ENCODE data around the gene GNAO1.

The GNAO1 gene

GRCh38 chr16:56360117-56361008 is 169.1 kb downstream of the GNAO1 start:
- CTCF ChIA-PET = interaction anchor here (1.2 kb wide), 1 partner anchor 12 kb away, joined by 3 read pairs; no protein-coding TSS in a partner anchor
- no peaks in the 10 kb centered on the region for H3K27me3 Mint-ChIP-seq
- DNase-seq = no peak
- no peaks in the 10 kb centered on the region for H3K9me3 Mint-ChIP-seq
- peaks cover 40% of the 10 kb centered on the region for H3K4me1 Mint-ChIP-seq
- H3K4me3 Mint-ChIP-seq = no peak overlapping the region
- no peak overlapping the region for H3K27ac Mint-ChIP-seq
- peaks cover 11% of the 10 kb centered on the region for H3K36me3 Mint-ChIP-seq

GRCh38 chr16:56362057-56362655 is 170.9 kb downstream of the GNAO1 start:
- no peaks in the 10 kb centered on the region for H3K9me3 Mint-ChIP-seq
- no peak for DNase-seq
- peaks cover 25% of the 10 kb centered on the region for H3K4me1 Mint-ChIP-seq
- no peak overlapping the region for H3K27ac Mint-ChIP-seq
- H3K36me3 Mint-ChIP-seq = peaks cover 13% of the 10 kb centered on the region
- H3K27me3 Mint-ChIP-seq = no peaks in the 10 kb centered on the region
- CTCF ChIA-PET = interaction anchor here (1.2 kb wide), 1 partner anchor 10 kb away, joined by 3 read pairs; no protein-coding TSS in a partner anchor
- H3K4me3 Mint-ChIP-seq = no peak overlapping the region

- CTCF ChIA-PET = no interaction called here
- no peak for DNase-seq
- no peaks in the 10 kb centered on the region for H3K9me3 Mint-ChIP-seq
- H3K27ac Mint-ChIP-seq = no peak overlapping the region
- H3K4me3 Mint-ChIP-seq = no peak overlapping the region
- H3K4me1 Mint-ChIP-seq = peaks cover 20% of the 10 kb centered on the region
- no peaks in the 10 kb centered on the region for H3K27me3 Mint-ChIP-seq
- H3K36me3 Mint-ChIP-seq = peaks cover 13% of the 10 kb centered on the region
Measured at GRCh38 chr16:56362706-56363105, 171.4 kb downstream of the GNAO1 start.

DNA sequence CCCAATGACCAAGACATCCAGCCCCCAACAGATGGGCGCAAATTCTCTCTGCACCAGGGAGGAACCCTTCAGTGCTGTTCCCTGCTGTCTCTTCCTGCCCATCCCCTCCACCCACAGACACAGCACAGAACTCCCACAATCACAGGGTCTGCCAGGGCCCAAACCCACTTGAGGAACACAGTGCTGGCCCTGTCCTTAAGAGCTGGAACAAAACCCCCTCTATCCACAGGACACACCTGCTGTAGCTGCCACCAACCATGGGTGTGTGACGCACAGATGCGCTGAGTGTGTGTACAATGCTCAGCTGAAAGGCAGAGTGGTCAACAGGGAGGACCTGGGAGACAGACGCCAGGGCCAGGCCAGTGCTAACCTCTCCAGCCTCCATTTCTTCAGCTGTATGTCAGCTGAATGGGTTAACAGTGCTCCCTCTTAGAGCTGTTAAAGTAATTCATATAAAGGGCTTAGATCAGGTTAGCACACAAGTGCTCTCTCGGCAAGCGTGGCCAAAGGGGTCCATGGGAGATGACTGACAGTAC is 172.0 kb downstream of the GNAO1 start:
- peaks cover 13% of the 10 kb centered on the region for H3K36me3 Mint-ChIP-seq
- DNase-seq = no peak

GRCh38 chr16:56363781-56364565 is 172.7 kb downstream of the GNAO1 start:
- Mint-ChIP-seq H3K4me1 (peaks cover 12% of the 10 kb centered on the region), H3K27ac (no peak overlapping the region), H3K27me3 (no peaks in the 10 kb centered on the region), H3K9me3 (no peaks in the 10 kb centered on the region), H3K4me3 (no peak overlapping the region), H3K36me3 (peaks cover 19% of the 10 kb centered on the region)
- CTCF ChIA-PET = no interaction called here
- DNase-seq = no peak

More for the DNA sequence above, 172.0 kb downstream of the GNAO1 start:
- peaks cover 15% of the 10 kb centered on the region for H3K4me1 Mint-ChIP-seq
- CTCF ChIA-PET = no interaction called here
- no peaks in the 10 kb centered on the region for H3K27me3 Mint-ChIP-seq
- no peak overlapping the region for H3K27ac Mint-ChIP-seq
- H3K4me3 Mint-ChIP-seq = no peak overlapping the region
- H3K9me3 Mint-ChIP-seq = no peaks in the 10 kb centered on the region

DNA sequence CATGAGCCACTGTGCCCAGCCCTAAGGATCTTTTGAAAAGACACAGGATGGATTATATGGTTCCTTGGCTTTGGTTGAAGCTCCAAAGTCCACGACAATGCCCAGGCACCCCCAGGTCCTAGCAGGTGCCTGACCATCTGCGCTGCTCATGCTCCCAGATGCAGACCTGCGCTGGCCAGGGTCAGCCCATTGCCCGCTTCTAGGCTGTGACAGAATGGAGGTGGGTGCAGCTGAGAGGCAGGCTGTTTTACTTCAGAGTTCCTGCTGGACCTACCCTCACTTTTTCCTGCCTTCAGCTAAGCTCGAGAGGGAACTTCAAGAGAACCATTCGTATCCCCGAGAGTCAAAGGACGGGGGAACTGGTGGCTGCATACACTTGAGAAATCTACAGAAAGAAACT is 173.6 kb downstream of the GNAO1 start:
- H3K9me3 Mint-ChIP-seq = no peaks in the 10 kb centered on the region
- no peaks in the 10 kb centered on the region for H3K27me3 Mint-ChIP-seq
- peaks cover 19% of the 10 kb centered on the region for H3K36me3 Mint-ChIP-seq
- DNase-seq = no peak
- H3K4me3 Mint-ChIP-seq = no peak overlapping the region
- CTCF ChIA-PET = no interaction called here
- H3K27ac Mint-ChIP-seq = no peak overlapping the region
- H3K4me1 Mint-ChIP-seq = peaks cover 4% of the 10 kb centered on the region

- Mint-ChIP-seq H3K4me1 (no peaks in the 10 kb centered on the region), H3K36me3 (peaks cover 19% of the 10 kb centered on the region), H3K9me3 (no peaks in the 10 kb centered on the region), H3K27ac (peak overlapping the region; percentile 14), H3K27me3 (no peaks in the 10 kb centered on the region), H3K4me3 (no peak overlapping the region)
- DNase-seq = no peak
- CTCF ChIA-PET = no interaction called here
Measured at GRCh38 chr16:56365552-56365951, 174.3 kb downstream of the GNAO1 start.

DNA sequence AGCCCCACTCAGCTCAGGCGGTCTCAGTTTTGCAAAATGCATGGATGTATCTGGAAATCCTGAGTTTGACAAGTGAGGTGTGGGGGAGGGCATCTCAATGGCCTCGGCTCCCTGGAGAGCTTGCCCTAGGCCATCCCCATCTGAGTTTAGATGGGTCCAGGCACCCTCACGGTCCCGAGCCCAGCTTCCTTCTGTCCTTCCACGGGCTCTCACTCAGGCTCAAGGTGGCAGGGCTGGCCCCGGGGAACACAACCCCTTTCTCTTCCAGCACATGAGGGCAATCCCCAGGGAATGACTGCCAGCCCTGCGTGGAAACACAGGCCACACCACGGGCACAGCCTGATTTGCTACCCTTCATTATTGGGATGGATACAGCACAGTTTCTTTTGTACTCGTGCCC is 175.7 kb downstream of the GNAO1 start:
- no peaks in the 10 kb centered on the region for H3K9me3 Mint-ChIP-seq
- H3K4me1 Mint-ChIP-seq = peaks cover 7% of the 10 kb centered on the region
- H3K27me3 Mint-ChIP-seq = no peaks in the 10 kb centered on the region
- H3K4me3 Mint-ChIP-seq = no peak overlapping the region
- no peak for DNase-seq
- peaks cover 18% of the 10 kb centered on the region for H3K36me3 Mint-ChIP-seq
- H3K27ac Mint-ChIP-seq = no peak overlapping the region
- CTCF ChIA-PET = no interaction called here

DNA sequence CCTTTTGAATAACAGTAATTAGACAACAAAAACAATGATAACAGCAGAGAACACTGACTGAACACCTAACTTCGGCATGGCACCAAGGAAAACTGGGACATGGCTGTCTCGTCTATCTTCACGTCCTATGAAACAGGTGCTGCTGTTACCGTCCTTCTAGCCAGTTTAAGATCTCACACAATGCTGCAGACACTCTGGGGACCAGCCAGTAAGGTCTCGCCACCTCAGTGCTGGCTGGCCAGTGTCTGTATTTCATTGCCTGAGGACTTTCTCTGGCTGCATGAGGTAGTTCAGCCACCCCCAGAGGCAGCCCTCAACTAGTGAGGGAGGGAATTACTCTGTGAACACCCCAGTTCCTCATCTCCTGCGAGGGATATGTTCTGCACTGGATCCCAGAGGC is 176.5 kb downstream of the GNAO1 start:
- no peak for DNase-seq
- CTCF ChIA-PET = no interaction called here
- Mint-ChIP-seq H3K36me3 (peaks cover 15% of the 10 kb centered on the region), H3K9me3 (no peaks in the 10 kb centered on the region), H3K4me3 (no peak overlapping the region), H3K4me1 (peaks cover 15% of the 10 kb centered on the region), H3K27ac (no peak overlapping the region), H3K27me3 (no peaks in the 10 kb centered on the region)

DNA sequence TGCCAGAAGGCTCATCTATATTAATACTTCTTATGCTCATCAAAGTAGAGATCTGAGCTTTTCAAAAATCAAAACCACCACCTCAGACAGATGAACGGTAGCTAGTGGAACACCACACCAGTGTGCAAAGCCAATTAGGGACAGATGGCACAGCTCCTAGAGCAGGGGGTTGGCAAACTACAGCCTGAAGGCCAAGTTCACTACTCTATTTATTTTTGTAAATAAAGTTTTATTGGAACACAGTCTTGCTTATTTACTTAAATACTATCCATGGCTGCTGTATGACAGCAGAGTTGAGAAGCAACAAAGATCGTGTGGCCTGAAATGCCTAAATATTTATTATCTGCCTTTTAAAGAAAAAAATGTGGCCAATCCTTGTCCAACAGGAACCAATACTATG is 177.3 kb downstream of the GNAO1 start:
- H3K4me3 Mint-ChIP-seq = no peak overlapping the region
- H3K36me3 Mint-ChIP-seq = peaks cover 20% of the 10 kb centered on the region
- H3K9me3 Mint-ChIP-seq = no peaks in the 10 kb centered on the region
- no peak overlapping the region for H3K27ac Mint-ChIP-seq
- DNase-seq = no peak
- H3K27me3 Mint-ChIP-seq = no peaks in the 10 kb centered on the region
- CTCF ChIA-PET = no interaction called here
- peaks cover 23% of the 10 kb centered on the region for H3K4me1 Mint-ChIP-seq

GRCh38 chr16:56369202-56369601 is 177.9 kb downstream of the GNAO1 start:
- no peaks in the 10 kb centered on the region for H3K27me3 Mint-ChIP-seq
- no peak overlapping the region for H3K4me3 Mint-ChIP-seq
- H3K9me3 Mint-ChIP-seq = no peaks in the 10 kb centered on the region
- CTCF ChIA-PET = no interaction called here
- H3K4me1 Mint-ChIP-seq = peaks cover 23% of the 10 kb centered on the region
- no peak for DNase-seq
- H3K27ac Mint-ChIP-seq = no peak overlapping the region
- H3K36me3 Mint-ChIP-seq = peaks cover 20% of the 10 kb centered on the region

- Mint-ChIP-seq H3K36me3 (peaks cover 20% of the 10 kb centered on the region), H3K4me1 (peaks cover 23% of the 10 kb centered on the region)
- CTCF ChIA-PET = no interaction called here
Measured at GRCh38 chr16:56370185-56370874, 179.0 kb downstream of the GNAO1 start.

DNA sequence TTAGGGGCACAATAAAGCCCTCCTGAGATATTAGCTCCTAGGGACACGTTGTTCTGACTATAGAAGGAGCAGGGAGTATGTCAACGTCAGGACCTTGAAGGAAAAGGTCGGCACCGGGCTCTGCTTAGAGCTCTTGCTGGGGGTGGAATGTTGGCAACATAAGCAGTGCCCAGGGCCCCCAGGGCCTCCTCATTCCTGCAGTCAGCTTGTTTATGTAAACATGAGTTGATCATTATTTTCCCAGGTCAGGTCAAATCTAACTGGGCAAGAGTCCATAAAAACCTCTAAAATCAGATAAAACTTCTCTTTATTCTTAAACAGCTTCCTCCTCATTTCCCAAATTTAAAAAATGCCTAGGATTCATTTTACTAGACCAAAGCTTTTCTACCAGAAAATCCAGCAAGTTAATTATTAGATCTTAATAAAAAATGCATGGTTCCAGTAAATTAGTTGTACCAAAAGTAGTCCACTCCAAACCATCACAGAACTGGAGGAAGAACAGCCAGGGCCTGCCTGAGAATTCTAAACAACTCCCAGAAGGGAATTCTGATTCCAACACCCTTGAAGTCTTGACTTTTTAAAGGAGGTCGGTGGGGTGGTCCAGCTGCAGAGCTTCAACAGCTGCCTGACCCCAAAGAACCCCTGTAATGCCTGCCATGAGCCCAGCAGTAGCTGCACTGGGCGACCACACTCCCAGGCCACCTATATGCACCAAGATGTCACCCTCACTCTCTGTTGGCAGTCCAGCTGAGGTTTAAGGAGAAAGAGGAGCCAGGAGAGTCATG is 179.8 kb downstream of the GNAO1 start:
- Mint-ChIP-seq H3K4me1 (peaks cover 23% of the 10 kb centered on the region), H3K4me3 (no peak overlapping the region), H3K27ac (no peak overlapping the region), H3K9me3 (no peaks in the 10 kb centered on the region), H3K36me3 (peaks cover 20% of the 10 kb centered on the region), H3K27me3 (no peaks in the 10 kb centered on the region)
- CTCF ChIA-PET = no interaction called here
- DNase-seq = no peak

More at GRCh38 chr16:56370185-56370874, 179.0 kb downstream of the GNAO1 start:
- H3K27me3 Mint-ChIP-seq = no peaks in the 10 kb centered on the region
- no peak for DNase-seq
- no peaks in the 10 kb centered on the region for H3K9me3 Mint-ChIP-seq
- H3K4me3 Mint-ChIP-seq = no peak overlapping the region
- H3K27ac Mint-ChIP-seq = no peak overlapping the region
